ENCODE results near the gene PDSS2.
A peak's percentile ranks its signal among the peaks of the same experiment; 100 is the strongest.

The PDSS2 gene

DNA sequence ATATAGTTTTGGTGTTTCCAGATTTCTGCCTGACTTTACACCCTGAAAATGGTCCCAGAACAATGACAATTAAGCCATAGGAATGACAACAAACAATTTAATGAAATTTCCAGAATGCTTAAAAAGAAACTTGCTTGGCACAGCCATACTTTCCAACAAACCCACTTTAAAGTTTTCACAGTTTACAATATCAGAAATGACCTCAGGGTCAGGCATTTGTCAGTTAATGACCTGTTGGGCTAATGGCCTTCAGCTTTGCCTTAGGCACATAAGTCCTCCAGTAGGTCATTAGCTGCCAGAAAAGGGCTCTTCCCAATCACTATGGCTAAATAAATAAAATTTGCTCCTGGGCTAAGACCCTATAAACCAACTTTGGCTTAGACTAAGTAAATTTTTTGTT lies 199.4 kb downstream of the PDSS2 start:
- no peak for DNase-seq

GRCh38 chr6:107248147-107248546 lies 211.2 kb downstream of the PDSS2 start:
- no peak for DNase-seq

DNA sequence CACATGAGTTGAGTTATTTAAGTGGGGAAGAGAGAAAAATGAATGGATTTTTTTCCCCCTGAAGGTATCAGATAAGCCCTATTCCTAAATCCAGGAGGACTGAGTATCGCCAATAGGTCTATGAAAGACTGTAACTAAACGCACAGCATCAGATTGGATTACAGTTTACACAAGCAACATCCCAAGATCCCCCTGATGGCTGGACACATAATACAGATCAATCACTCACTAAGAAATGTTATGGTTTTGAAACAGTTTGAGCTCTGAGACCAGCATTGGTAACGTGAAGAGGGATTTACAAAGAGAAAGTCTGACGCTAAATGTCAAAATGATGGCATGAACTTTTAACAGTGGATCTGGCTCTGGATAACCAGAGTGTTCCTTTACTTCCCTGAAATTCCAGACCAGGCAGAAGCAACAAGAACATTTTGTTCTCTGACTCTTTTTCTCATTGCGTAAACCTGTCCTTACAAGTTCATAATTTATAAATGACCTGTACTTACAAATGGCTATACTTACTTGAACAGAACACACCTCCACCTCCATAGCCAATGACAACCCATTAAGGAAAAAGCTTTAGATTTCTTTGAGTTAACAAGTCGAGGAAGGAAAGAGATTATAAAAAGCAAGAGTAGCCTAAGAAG lies 212.3 kb downstream of the PDSS2 start:
- no peak for DNase-seq

- no peak for DNase-seq
These were observed 213.0 kb downstream of the PDSS2 start for GRCh38 chr6:107246249-107246971.

DNA sequence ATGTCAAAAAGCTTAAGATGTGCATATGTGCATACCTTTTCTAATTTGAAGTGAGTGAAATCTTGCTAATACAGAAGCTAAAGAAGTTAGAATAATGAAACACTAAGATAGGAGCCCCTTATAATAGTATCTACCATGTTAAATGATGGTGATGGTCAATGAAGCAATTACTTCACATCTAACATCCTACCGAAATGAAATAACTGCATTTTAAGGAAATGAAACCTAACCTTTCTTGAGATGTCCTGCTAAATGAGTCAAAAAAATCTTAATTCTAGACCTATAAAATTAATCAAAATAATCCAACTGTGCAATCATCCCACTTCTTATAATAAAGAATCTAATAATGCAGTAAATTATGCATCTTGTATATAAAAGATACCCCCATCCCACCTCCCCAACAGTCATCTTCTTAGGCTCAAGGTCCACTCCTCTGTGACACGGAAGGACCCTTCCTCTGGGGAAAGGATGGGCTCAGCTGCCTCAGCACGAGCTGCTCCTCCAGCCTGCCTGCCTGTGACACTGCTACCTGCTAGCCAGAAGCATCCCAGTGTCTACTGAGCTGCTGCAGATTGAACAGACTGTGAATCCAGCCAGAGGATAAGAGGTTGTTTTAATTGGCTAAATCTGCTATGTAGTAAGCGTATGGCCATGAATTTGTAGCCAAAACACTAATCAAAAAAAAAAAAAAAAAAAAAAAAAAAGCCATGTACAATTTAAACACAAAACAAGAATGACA lies 214.5 kb downstream of the PDSS2 start:
- DNase-seq = peak; percentile 13

- no peak for DNase-seq
These were observed 215.2 kb downstream of the PDSS2 start for GRCh38 chr6:107244082-107244741.

GRCh38 chr6:107243471-107243870 lies 215.9 kb downstream of the PDSS2 start:
- DNase-seq = no peak

DNA sequence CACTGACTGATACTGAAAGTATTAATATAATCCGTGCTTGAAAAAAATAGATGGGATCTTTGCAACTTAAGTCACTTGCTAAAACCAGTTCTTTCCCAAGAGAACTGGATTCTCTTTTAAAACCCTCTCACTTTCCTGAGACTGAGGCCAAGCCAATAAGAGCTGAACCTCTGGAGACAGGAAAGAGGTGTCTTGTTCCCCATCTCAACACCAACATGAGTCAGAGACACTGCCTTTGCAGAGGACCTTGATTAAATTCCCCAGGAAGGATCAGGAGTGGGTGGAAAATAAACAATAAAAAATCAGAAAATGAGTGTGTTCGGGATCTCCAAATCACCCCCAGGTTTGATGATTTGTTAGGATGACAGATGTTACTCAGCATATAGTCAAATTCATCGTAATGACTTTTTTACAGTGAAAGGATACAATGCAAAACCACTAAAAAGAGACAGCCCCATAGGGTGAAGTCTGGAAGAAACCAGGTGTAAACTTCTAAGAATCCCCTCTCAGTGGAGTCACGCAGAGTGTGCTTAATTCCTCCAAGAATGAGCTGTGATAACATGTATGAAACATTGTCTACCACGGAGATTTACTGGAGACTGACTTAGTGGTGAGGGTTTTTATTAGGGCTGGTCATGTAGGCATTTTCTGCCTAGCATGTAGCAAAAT lies 221.2 kb downstream of the PDSS2 start:
- no peak for DNase-seq

- DNase-seq = no peak
These were observed 223.9 kb downstream of the PDSS2 start for GRCh38 chr6:107235511-107235910.

DNA sequence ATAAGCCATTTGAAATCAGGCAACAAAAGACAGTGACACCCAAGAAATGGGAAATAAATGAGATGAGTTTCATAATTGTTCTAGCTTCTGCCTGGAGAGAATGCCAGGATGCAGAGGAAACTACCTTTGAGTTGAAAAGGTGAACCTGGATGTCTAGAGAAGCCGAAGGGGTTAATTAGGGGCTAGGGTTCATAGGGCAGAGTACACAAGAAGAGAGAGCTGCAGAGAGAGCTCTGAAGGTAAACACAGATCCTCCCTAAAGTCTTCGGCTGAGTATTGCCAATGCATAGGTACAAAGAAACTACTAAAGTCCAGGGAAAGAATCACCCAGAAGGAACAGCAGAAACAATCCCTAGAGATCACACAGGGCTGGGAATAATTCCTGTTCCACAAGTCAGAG lies 224.4 kb downstream of the PDSS2 start:
- DNase-seq = no peak

- DNase-seq = no peak
These were observed 228.1 kb downstream of the PDSS2 start for GRCh38 chr6:107231243-107231642.

DNA sequence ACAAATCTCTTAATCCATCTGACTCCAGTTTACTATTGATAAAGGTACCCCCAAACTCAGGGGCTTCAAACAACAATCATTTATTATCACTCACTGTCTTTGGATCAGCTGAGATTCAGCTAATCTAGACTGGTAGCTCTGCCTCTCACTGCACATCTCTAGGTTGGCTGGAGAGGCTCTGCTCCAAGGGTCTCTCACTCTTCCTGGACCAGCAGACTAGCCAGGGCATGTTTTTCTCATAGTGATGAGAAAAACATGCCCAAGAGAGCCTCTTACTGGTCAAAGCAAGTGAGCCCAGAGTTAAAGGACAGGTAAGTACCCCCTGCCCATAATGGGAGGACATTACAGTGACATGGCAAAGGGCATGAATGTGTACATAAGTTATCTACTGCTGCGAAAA lies 228.9 kb downstream of the PDSS2 start:
- no peak for DNase-seq

- no peak for DNase-seq
These were observed 229.3 kb downstream of the PDSS2 start for GRCh38 chr6:107230024-107230423.

DNA sequence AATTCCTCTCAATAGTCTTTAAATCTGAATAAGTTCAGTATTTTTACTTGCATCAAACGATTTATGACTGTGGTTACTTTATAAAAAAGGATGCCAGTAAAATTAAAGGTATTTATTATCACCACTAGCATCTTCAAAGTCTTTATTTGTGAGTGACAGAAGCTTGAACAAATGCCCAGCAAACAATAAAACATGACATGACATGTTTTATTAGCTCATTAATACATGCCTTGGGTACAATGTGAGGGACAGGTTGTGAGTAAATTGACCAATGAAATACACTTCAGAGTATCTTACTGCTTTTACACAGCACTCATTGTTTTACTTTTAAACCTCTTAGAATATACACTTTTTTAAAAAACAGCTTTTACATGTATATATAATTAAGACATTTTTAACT lies 230.6 kb downstream of the PDSS2 start:
- no peak for DNase-seq

DNA sequence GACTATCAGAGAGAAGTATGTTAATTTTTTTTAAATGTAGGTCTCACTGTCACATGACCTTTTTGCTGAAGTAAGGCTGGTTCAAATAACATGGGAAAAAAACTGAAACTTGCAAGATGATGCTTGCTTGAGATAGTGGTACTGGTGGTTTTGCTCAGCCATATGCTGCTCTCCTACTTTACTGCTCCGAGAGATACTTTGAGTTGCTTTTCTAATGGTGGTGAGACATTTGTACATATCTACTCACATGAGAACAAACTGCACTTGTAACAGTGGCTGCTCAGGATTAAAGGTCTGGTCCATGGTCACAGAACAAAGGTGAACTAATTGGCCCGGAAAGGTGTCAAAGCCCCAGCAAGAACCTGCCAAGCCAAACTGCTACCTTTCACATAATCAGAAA lies 237.8 kb downstream of the PDSS2 start:
- DNase-seq = no peak

- DNase-seq = no peak
These were observed 239.5 kb downstream of the PDSS2 start for GRCh38 chr6:107219851-107220250.

- DNase-seq = no peak
These were observed 241.2 kb downstream of the PDSS2 start for GRCh38 chr6:107218142-107218541.

DNA sequence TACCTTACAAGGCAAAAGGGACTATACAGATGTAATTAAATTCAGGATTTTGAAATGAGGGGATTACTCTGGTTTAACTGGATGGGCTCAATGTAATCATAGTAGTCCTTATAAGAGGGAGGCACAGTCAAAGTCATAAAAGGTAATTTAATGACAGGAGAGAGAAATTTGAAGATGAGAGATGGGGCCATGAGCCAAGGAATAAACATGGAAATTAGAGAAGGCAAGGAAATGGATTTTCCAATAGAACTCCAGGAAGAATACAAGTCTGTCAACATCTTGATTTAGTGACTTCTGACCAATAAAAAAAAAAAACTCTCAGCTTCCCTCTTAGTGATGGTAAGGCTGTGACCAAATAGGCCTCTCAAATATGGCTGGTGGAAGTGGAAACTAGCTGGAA lies 242.1 kb downstream of the PDSS2 start:
- DNase-seq = no peak

DNA sequence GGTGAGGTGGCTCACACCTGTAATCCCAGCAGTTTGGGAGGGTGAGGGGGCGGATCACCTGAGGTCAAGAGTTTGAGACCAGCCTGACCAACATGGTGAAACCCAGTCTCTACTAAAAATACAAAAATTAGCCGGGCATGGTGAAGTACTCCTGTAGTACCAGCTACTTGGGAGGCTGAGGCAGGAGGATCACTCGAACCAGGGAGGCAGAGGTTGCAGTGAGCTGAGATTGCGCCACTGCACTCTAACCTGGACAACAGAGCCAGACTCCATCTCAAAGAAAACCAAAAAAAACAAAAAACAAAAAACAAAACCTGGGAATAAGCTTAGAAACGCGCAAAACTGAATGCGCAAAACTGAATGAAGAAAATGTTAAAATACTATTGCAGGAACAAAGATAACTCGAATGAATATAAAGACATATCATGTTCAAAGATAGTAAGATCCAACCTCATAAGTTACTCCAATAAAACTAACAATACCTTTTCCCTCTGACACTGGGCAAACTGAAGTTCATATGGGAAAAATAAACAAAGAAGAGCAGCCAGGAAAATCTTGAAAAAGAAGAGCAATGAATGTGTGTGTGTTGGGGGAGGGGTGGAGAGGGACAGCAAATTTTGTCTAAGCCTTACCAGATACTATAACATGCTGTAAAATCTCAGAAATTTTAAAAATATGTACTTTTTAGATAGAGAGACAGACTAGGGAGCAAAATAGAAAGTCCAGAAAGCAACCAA lies 243.0 kb downstream of the PDSS2 start:
- DNase-seq = no peak

DNA sequence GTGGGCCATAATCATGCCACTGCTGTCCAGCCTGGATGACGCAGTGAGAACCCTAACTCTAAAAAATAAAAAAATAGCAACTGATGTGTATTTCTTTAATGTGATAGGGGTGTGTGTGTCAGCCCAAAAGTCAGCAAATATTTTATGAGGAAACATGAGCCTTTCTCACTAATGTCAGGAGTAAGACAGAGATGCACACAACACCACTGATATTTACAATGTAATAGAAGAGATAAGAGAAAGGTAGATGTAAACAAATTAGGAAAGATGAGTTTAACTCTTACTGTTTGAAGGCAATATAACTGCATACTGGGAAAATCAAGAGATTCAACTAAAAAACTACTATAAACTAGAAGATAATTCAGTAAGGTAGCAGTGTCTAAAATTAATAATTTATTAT lies 244.0 kb downstream of the PDSS2 start:
- no peak for DNase-seq

DNA sequence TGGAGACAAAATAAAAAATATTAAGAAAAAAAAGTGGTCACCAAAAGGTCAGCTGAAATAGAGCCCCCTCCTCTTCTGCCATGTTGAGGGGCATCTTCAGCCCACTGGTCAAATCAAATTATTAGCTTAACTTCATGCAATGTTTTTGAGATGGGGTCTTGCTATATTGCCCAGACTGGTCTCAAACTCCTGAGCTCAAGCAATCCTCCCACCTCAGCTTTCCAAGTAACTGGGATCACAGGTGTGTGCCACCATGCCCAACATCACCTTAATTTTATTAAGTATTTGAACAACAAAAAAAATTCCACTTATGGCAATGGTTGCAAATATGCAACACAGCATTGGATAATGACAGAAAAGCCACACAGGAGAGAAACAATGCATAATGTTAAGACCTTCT lies 244.7 kb downstream of the PDSS2 start:
- no peak for DNase-seq

Measured in NCI-H2171 (cell line).